Activated CD8-positive, alpha-beta memory T cell treated with anti-CD3 and anti-CD28 coated beads for 4 hours (primary cell): ENCODE results near the gene LYPD6.
"Not testable (repeated sequence)": the region's sequence is repeated elsewhere in the genome, so short reads cannot be mapped to it uniquely, and the experiment has no call there.

ENCODE experiments used
- DNase-seq, 2 donors: peaks; one replicate each; pipeline ENCODE4 v3.0.0-alpha.2; 2020; ENCODE audit warnings: low read depth in 2 of 2

Gene LYPD6

DNA sequence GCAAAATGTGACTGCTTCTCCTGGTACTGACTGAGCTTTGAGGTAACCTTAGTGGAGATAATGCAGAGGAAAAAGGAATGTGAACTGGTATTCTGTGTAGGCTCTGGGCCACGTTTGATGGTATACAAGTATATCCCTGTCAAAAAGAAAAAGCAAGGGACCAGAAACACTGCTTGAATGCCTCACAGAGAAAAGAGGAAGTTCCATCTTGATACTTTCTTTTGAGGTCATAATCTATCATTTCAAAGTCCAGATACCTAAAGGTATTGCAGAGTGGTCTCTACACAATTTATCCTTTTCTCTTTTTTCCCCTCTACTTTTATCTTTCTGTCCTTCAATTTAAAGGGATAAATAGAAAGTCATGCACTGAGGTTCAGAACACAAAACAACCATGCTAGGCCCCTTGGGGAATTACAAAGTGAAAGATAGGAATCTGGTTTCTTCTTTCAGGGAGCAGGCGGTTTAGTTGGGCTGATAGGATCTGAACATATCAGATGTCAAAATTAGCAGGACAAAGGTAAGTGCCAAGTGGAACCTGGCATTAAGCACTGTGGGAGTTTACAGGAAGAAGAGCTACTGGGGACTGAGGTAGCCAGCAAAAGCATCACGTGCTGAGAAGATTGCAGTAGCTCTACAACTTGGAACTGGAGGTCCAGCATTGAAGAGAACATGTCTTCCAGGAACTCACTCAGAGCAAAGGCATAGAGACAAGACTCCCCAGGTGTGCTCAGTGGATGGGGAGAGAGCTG, 121.2 kb downstream of the LYPD6 start:
- no peak for DNase-seq

DNA sequence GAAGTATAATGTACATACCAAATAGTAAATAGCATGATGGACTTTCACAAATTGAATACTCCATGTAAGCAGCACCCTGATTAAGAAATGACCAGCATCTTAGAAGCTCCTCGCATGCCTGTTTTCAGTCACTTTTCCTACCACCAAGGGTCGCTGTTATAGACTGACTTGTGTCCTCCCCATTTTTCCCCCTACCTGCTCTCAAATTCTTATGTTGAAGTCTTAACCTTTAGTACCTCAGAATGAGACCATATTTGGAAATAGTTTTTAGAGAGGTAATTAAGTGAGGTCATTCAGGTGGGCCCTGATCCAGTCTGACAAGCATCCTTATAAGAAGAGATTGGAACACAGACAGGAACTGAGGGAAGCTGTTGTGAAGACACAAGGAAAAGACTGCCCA, 125.9 kb downstream of the LYPD6 start:
- DNase-seq = no peak

DNA sequence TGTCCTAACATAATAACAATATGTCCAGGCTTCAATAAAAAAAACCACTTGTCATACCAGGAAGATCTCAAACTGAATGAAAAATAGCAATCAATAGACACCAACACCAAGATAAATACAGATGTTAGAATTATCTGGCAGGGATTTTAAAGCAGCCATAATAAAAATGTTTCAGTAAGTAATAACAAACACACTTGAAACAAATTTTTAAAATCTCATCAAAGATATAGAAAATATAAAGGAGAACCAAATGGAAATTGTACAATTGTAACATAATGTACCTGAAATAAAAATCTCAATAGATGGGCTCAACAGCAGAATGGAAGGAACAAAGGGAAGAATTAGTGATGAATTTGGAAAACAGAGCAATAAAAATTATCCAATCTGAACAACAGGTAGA, 128.1 kb downstream of the LYPD6 start:
- DNase-seq = no peak

DNA sequence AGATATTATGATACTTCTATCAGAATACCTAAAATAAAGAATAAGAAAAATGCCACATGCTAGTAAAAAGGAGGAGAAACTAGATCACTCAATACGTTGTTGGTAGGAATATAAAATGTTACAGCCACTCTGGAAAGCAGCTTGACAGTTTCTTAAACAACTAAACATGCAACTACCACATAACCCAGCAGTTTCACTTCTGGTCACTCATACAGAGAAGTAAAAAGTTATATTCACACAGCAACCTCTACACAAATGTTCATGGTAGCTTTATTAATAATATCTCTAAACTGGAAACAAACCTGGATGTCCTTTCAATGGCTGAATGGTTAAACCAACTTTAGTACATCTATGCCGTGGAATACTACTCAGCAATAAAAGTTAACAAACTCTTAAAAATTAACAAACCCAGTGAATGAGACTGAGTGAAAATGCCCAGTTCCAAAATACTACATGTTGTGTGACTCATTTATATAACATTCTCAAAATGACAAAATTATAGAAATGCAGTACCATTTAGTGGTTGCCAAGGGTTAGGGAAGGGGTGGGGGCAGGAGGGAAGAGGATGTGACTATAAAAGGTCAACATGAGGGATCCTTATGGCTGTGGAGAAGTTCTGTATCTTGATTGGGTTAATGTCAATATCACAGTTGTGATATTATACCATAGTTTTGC, 133.1 kb downstream of the LYPD6 start:
- DNase-seq = no peak

DNA sequence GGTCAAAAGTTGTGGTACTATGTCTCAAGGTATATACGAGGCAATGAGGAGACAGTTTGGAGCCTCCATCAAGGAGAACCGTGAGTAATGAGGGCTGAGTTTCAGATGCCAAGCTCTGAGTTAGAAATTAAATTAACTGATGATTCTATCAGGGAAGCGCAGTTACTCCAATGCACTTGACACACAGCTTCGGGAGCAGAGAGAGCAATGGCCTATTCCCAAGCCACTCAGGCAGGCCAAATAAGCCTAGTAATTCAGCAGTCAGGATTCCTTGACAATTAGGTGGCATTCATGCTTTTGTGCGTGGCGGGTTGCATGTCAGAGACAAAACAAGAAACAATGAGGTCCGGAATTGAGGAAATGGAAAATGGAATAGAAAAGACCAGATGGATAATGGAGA, 134.0 kb downstream of the LYPD6 start:
- no peak for DNase-seq

DNA sequence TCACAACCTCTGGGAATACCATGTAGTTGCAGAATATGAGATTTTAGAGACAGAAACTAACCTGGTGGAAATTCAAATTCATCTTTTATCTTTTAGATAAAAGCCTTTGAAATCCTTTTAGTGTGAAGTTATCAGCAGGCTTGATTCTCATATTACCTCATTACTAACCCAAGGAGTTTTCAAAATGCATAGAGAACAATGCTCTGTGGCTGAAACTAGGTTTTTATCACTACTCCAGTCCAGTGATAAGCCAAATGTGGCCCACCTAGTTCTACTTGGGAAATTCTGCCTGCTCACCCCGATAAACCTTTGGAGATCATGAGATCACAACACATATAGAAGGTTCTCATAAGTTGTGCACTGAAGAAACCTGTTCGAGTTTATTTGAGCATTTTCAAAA, 135.5 kb downstream of the LYPD6 start:
- DNase-seq = no peak

DNA sequence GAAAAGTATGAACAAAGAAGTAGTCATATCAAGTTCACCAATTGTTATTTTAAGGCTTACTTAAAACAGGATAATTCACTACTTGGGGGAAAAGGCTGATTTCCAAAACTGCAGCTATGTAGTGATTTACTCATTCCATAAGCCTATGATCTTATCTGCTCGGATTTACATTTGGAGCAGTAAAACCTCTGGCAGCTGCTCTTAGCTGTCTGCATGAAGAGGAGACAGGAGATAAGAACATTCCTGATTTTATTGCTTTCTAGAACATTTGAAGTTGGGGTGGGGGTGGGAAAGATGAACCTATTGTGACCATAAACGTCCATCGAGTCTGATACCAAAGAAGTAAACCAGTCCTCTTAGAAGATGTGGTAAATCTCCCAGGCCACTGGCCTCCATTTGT, 136.2 kb downstream of the LYPD6 start:
- no peak for DNase-seq

DNA sequence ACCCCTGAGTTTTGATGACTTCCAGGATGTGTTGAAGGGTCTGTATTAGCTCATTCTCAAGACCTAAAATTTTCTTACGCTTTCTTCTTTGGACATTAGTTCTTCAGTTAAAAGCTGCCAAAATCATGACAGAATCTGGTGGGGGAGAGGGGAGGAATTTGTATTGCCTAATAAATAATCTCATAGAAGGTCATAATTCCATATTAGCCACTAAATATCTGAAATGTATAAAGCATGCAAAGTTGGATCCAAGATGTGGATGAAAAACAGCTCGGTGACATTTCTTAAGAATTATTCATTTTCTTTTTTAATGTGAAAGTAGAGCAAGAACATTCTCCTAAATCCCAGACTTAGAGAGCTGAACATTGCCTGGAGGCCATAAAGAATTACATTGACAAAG, 137.0 kb downstream of the LYPD6 start:
- DNase-seq = no peak

DNA sequence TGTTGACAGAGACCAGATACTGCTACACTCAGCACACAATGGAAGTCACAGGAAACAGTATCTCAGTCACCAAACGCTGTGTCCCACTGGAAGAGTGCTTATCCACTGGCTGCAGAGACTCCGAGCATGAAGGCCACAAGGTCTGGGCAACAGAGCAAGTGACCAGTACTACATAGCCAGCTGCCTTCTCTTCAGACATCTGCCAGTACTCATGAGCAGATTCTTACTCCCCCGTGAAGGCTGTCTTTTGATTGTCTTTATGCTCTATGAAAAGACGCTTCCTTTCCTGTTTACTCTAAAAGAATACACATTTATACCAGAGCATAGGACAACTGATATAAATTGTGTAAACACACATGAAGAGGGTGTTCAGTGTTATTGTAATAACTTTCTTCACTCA, 138.2 kb downstream of the LYPD6 start:
- no peak for DNase-seq

DNA sequence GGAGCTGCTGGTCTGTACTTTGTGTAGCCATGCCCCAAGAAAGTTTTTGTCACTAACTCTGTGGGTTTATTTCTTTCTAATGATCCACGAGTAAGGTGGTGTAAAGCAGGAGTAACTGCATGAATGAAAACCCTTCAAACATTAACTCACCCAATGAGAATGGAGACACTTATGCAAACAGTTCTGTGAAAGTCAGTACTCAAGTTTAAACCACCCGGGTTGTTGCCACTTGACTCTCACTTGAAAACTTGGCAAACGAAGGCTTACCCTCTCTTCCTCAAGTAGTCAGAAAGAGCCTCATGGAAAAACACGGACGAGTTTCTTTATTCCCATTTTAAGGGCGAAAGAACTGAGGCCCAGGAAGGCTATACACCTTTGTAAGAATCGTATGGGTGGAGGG, 139.7 kb downstream of the LYPD6 start:
- DNase-seq = no peak

DNA sequence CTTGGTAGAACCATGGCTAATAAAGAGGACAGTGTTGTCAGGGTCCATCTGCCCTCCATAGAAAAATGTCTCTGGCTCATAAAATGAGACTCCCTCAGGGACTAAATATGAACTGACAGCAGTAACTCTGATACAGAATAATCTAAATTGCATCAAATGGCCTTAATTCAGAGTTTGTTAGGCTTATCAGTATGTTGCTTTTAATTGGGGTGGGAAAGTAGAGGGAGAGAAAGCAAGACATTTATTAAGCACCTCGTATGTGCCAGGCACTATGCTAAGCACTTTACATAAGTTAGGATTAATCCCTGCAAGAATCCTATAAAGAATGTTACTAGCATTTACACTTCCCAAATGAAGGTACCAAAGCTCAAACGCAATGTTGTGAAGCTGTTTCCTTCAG, 142.0 kb downstream of the LYPD6 start:
- DNase-seq = no peak

DNA sequence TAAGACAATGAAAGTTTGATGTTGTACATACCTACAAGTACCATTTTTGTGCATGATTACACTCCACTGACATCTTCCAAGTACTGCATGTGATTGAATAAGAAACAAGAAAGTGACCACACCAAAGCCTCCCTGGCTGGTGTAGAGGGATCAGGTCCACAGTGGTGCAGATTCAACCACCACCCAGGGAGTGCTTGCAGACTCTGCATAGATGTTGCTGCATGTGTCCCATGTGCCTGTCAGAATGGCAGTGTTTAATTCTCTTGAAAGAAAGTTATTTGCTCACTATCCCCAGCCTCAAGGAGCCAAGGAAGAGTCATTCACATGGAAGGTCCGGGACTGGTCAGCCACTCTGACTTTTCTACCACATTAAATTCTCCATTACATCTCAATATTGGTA, 142.7 kb downstream of the LYPD6 start:
- no peak for DNase-seq

DNA sequence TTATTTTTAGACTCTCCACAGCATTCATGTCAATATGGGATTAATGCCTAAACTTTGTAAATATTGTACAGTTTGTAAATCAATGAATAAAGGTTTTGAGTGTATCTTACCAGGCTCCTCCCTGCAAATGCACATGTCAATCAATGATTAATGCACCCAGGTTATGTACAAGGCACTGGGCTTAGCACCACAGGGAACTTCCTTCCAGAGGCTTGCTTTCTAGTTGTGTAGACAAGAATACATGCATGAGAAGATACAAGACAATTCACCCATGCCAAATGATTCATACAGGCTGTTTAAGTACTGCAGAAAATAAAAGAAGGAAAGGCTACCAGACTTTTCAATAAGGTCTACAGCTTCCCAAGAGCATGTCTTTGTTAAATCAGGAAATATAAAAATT, 143.1 kb downstream of the LYPD6 start:
- no peak for DNase-seq

DNA sequence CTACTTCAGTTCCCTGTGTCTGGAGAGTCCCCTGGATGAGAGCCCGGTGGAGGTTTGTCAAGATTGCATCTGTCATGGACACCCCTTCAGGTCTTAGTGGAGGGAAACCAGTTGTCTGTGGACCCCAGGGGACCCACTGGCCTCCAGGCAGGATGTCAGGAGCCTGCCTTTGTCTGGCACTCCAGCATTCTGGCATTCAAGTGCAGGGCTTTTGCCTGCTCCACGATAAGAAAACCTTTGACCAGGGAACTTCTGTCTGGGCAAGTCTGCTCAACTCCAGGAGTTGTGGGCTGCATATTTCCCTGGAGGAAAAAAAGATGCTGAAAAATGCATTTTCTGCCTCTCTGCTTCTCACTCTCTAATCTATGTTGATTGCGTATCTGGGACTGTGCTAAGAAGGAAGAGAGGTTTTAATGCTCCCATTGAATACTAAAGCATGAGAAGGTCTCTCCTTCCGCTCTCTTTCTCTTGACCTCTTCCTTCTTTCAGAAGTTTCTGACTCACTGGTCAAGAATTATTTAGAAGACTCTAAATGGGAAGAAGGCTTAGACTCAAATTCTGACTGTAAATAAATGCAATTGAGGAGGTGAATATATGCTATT, 152.7 kb downstream of the LYPD6 start:
- DNase-seq = no peak

DNA sequence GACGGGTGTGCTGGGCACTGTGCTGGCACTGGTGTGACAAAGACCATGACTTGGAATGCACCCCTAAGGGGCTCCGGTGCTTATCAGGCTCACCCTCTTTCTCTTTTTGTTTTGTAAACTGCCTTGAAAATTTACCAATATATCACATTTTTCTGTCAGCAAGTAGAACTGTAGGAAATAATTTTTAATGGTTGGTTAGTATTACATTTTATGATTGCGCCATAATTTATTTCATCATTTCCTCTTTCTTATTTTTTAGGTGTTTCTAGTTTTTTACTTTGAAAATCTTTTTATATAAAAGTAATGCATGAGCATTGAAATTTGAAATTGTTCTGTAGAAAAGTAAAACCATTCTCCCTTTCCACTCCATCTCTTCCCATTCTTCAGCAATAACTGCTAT, 156.3 kb downstream of the LYPD6 start:
- DNase-seq = no peak

DNA sequence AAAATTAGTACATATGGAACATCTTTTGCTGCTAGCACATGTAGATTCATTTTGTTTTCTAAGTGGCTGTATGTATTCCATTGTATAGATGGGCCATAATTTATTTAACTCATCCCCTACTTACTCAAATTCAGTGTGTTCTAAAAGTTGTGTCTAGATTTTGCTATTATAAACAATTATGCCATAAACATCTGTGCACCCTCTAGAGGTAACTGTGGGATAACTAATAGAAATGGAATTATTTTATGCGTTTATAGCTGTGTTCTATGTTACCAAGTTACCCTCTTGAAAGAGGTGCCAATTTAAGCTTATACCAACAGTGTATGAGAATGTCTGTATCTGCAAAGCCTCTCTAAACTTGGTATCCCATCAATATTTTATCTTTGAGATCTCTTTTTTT, 156.8 kb downstream of the LYPD6 start:
- no peak for DNase-seq

DNA sequence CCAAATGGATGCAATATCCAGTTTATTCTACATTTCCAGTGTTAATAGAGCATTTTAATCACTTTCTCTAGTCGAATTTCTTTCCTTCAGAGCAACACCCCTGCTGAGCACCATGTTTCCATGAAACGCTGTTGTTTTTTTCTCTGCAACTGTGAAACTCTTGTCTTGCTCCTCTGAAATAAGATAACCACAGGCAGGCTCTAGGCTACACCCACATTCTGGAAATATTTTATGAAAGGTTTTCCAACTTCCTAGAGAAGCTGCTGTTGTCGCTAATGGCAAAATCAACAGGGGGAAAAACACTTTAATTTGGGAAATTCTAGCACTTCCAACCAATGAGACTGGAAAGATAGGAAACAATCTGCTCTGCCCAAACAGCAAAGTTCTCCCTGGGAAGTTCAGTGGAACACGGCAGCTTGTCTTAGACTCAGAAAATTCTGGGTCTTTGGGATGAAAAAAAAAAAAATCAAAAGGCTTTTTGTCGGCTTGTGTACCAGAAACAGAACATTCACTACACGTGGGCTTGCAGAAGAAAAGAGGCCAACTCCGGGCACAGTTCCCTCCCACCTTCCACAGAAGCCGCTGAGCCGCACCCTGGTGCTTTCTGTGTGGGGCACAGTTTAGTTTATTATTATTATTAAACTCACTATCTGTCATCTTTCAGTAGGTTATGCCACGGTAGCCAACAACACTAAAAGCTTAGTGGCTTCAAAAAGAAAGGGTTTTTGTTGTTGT, 158.5 kb downstream of the LYPD6 start:
- DNase-seq = no peak

DNA sequence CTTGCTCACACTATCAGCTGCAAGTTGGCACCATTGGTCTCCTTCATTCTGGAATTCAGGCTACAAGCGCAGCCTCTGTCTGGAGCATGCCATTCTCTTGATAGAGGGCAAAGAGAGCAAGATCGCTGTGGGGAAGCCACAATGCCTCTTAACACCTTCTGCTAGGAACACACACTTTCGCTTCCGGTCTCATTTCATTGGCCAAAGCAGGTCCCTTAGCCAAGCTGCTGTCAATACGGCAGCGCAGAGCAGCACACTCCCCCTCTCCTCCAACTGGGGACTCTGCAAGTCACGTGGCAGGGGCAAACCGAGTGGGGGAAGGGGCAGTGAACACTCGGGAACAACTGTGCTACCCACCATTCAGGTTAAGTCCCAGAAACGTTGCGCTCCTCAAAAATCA, 159.1 kb downstream of the LYPD6 start:
- no peak for DNase-seq

DNA sequence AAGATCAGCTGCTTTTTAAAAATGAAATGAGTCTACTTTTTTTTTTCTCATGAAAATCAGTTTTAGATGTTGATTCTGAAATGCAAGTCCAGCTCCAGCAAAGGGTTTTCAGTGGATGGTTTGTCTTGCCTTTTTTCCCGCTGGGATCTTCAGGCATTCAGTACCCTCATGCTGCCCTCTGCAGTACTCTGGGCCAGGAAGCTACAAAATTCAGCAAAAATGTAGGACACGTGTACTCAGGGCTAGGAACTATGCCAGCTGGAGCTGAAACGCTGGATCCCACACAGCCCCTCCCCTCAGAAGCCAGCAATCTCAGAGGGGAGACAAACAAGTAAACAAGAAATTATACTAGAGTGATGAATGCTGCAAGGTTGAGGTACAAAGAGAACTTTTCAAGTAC, 159.9 kb downstream of the LYPD6 start:
- DNase-seq = no peak

DNA sequence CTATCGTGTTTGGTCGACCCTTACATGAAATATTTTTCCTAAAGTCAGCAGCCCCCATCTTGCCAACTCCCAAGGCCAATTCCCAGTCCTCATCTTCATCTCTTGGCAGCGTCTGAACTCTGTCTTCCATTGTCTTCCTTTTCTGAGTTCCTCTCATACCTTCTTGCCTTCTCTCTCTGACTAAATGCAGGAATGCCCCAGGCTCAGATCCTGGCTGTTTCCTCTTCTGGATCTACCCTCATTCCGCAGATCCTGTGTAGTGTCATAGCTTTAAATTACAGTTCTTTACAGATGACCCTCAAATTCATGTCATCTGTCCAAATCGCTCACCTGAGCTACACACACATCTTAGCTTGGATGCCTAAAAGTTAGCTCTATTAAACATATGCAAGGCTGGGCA, 162.5 kb downstream of the LYPD6 start:
- DNase-seq = no peak

DNA sequence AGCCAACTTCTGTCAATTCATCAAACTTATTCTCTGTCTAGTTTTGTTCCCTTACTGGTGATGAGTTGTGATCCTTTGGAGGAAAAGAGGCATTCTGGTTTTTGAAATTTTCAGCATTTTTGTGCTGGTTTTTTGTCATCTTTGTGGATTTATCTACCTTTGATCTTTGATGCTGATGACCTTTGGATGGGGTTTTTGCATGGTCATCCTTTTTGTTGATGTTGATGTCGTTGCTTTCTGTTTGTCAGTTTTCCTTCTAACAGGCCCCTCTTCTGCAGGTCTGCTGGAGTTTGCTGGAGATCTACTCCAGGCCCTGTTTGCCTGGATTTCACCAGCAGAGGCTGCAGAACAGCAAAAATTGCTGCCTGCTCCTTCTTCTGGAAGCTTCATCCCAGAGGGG, 168.8 kb downstream of the LYPD6 start:
- DNase-seq = not testable (repeated sequence)

DNA sequence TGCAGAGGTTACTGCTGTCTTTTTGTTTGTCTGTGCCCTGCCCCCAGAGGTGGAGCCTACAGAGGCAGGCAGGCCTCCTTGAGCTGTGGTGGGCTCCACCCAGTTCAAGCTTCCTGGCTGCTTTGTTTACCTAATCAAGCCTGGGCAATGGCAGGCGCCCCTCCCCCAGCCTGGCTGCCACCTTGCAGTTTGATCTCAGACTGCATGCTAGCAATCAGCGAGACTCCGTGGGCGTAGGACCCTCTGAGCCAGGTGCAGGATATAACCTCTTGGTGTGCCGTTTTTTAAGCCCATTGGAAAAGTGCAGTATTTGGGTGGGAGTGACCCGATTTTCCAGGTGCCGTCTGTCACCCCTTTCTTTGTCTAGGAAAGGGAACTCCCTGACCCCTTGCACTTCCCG, 176.4 kb downstream of the LYPD6 start:
- DNase-seq = not testable (repeated sequence)

DNA sequence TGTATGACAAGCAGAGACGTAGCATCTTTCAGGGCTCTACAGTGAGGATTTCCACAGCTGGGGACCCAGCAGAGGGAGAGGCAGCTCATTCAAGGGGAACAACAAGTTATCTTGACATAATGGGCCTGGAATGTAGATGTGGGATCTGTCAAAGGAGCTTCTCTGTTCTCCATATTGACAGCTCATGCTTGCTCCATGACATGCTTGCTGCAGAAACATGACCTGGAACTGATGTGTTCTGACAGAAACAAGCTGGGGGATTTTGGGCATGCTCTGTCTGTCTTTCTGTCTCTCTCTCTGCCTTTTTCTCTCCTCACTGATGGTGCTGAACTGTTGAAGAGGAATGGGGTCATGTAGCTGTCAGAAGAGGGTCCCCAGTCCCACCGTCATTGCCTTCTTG, 177.6 kb downstream of the LYPD6 start:
- no peak for DNase-seq
